ENCODE measurements around the gene NXF1.
"Not testable (repeated sequence)": the region's sequence is repeated elsewhere in the genome, so short reads cannot be mapped to it uniquely, and the experiment has no call there.

The NXF1 gene

GRCh38 chr11:62787005-62787759 lies 18.1 kb downstream of the NXF1 start, which contains the start of gene TMEM179B:
Gene TMEM179B, plus strand, starts transcription at chr11:62787402. Its CDS starts 30 bp downstream, at chr11:62787432.
- DNase-seq (ENCODE audit: low read depth), result peak; percentile 92

GRCh38 chr11:62786318-62787004 lies 18.8 kb downstream of the NXF1 start:
- DNase-seq (ENCODE audit: low read depth), result peak; percentile 80

GRCh38 chr11:62782753-62783152 lies 22.5 kb downstream of the NXF1 start:
- no peak for DNase-seq (ENCODE audit: low read depth)

GRCh38 chr11:62778441-62778840 lies 26.8 kb downstream of the NXF1 start:
- DNase-seq (ENCODE audit: low read depth), result no peak

- DNase-seq (ENCODE audit: low read depth), result no peak
These were observed 27.9 kb downstream of the NXF1 start for GRCh38 chr11:62777389-62777788.

GRCh38 chr11:62775646-62776045 lies 29.6 kb downstream of the NXF1 start:
- no peak for DNase-seq (ENCODE audit: low read depth)

GRCh38 chr11:62774407-62774806 lies 30.8 kb downstream of the NXF1 start:
- no peak for DNase-seq (ENCODE audit: low read depth)

- peak; percentile 86 for DNase-seq (ENCODE audit: low read depth)
These were observed 33.9 kb downstream of the NXF1 start, which contains the start of gene TAF6L for GRCh38 chr11:62771144-62772021. Gene TAF6L, plus strand, starts transcription at chr11:62771396. Its CDS starts 4,388 bp downstream, at chr11:62775784.

GRCh38 chr11:62770778-62771143 lies 34.5 kb downstream of the NXF1 start:
- DNase-seq (ENCODE audit: low read depth), result no peak

GRCh38 chr11:62760867-62761227 lies 44.4 kb downstream of the NXF1 start:
- DNase-seq (ENCODE audit: low read depth), result not testable (repeated sequence)

GRCh38 chr11:62757846-62758788 lies 47.1 kb downstream of the NXF1 start:
- DNase-seq (ENCODE audit: low read depth), result no peak

GRCh38 chr11:62755086-62755615 lies 50.1 kb downstream of the NXF1 start:
- no peak for DNase-seq (ENCODE audit: low read depth)

- peak; percentile 91 for DNase-seq (ENCODE audit: low read depth)
These were observed 51.3 kb downstream of the NXF1 start, which contains the start of gene ZBTB3 for GRCh38 chr11:62753736-62754603. Gene ZBTB3, minus strand, starts transcription at chr11:62754160. Its CDS starts 496 bp downstream, at chr11:62753664.

- DNase-seq (ENCODE audit: low read depth), result no peak
These were observed 52.1 kb downstream of the NXF1 start for GRCh38 chr11:62752994-62753735.

GRCh38 chr11:62752177-62752785 lies 53.0 kb downstream of the NXF1 start:
- DNase-seq (ENCODE audit: low read depth), result no peak

- not testable (repeated sequence) for DNase-seq (ENCODE audit: low read depth)
These were observed 55.3 kb downstream of the NXF1 start for GRCh38 chr11:62749931-62750330.

GRCh38 chr11:62747475-62748160 lies 57.6 kb downstream of the NXF1 start:
- no peak for DNase-seq (ENCODE audit: low read depth)

Data from activated T-helper 1 cell treated with Interleukin-2 at 50 U/mL for 16 hours (primary cell).